ENCODE measurements around the gene ESYT1. TPM values are rescaled to one million over a fixed set of nuclear protein-coding genes. Genes with fewer than 3 reads are reported as not detected.

The ESYT1 gene
- total and polyA plus RNA-seq, 9 of the 15 experiments (the other 6 are each of a cell fraction or from before 2014, with no cell fraction given) = 132 to 420 (median 164) TPM

DNA sequence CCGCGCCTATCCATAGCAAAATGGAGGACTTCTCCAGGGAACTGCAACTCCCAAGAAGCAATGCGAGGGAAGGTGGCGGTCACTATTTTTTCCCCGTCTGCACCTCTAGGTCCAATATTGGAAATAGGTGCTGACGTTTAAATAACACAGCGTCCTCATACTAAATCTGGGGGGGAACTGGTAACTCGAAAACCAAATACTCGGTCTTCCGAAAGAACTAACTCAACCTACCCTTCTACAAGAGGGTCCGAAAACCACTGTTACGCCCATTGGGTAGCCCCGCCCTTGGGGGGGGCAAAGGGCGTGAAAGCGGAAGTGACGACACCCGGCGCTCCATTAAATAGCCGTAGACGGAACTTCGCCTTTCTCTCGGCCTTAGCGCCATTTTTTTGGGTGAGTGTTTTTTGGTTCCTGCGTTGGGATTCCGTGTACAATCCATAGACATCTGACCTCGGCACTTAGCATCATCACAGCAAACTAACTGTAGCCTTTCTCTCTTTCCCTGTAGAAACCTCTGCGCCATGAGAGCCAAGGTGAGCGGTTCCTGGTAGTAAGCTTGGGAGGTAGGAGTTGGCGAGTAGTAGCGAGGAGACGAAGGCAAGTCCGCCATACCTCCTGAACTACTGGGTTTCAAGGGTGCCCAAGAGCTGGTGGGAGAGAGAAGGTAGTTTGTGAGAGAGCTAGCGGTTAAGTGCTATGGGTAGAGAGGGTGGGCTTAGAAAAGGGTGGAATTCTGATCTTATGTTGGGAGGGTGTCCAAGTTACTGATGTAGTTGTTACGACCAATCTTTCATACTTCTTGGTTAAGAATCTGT lies 11.6 kb upstream of the ESYT1 start, which contains the start of gene RPL41 (continued):
- TF ChIP-seq SRSF3 (IDR thresholded peaks at IDR 0.05; ENCODE audit: insufficient read depth, low read length) (no peak), ZNF212 (CRISPR knock-in tag; IDR thresholded peaks at IDR 0.05) (no peak), MTA2 (IDR thresholded peaks at IDR 0.05; ENCODE audit: low read depth) (no peak), ZNF436 (CRISPR knock-in tag; IDR thresholded peaks at IDR 0.05) (no peak), SIX5 (IDR thresholded peaks at IDR 0.05; ENCODE audit: borderline replicate concordance in 1 of 2, insufficient read depth in 1 of 2, low read depth in 1 of 2, low read length in 2 of 2) (peak; percentile 55 to 72), ELK1 (CRISPR knock-in tag; IDR thresholded peaks at IDR 0.05) (no peak), MYNN (IDR thresholded peaks at IDR 0.05) (0 out of 2 replicates have a peak, but pooled peaks have one; percentile 62), MYNN (CRISPR knock-in tag; IDR thresholded peaks at IDR 0.05) (no peak), ILK (tag; IDR thresholded peaks at IDR 0.05; ENCODE audit: borderline replicate concordance, low read depth) (no peak), SNRNP70 (optimal IDR thresholded peaks at IDR 0.05; ENCODE audit: low read depth, low read length) (peak; percentile 88), HMG20B (CRISPR knock-in tag; IDR thresholded peaks at IDR 0.05) (no peak), ZNF639 (CRISPR knock-in tag; conservative IDR thresholded peaks at IDR 0.05 in 1 of 2, IDR thresholded peaks at IDR 0.05 in 1 of 2) (peak in 1 of 2 experiments; percentile 78; a peak in 2 of 4 replicates), SMARCA4 (IDR thresholded peaks at IDR 0.05) (no peak; the same call in 1 of the 2 replicates), USF2 (CRISPR knock-in tag; IDR thresholded peaks at IDR 0.05) (no peak), CHAMP1 (IDR thresholded peaks at IDR 0.05) (peak; percentile 89), TEAD1 (CRISPR knock-in tag; IDR thresholded peaks at IDR 0.05) (no peak)
- TF ChIP-seq, protein P1, sequence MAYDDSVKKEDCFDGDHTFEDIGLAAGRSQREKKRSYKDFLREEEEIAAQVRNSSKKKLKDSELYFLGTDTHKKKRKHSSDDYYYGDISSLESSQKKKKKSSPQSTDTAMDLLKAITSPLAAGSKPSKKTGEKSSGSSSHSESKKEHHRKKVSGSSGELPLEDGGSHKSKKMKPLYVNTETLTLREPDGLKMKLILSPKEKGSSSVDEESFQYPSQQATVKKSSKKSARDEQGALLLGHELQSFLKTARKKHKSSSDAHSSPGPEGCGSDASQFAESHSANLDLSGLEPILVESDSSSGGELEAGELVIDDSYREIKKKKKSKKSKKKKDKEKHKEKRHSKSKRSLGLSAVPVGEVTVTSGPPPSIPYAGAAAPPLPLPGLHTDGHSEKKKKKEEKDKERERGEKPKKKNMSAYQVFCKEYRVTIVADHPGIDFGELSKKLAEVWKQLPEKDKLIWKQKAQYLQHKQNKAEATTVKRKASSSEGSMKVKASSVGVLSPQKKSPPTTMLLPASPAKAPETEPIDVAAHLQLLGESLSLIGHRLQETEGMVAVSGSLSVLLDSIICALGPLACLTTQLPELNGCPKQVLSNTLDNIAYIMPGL (CRISPR knock-in tag; IDR thresholded peaks at IDR 0.05) = peak; percentile 69; the same call in 1 of the 2 replicates
- TF ChIP-seq, protein P2, sequence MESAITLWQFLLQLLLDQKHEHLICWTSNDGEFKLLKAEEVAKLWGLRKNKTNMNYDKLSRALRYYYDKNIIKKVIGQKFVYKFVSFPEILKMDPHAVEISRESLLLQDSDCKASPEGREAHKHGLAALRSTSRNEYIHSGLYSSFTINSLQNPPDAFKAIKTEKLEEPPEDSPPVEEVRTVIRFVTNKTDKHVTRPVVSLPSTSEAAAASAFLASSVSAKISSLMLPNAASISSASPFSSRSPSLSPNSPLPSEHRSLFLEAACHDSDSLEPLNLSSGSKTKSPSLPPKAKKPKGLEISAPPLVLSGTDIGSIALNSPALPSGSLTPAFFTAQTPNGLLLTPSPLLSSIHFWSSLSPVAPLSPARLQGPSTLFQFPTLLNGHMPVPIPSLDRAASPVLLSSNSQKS (CRISPR knock-in tag; IDR thresholded peaks at IDR 0.05) = no peak

Measured in K562 (cell line).